ENCODE results near the gene PODN.

GRCh38 chr1:53110370-53111072, 48.5 kb downstream of the PODN start:
- TF ChIP-seq, protein P1, sequence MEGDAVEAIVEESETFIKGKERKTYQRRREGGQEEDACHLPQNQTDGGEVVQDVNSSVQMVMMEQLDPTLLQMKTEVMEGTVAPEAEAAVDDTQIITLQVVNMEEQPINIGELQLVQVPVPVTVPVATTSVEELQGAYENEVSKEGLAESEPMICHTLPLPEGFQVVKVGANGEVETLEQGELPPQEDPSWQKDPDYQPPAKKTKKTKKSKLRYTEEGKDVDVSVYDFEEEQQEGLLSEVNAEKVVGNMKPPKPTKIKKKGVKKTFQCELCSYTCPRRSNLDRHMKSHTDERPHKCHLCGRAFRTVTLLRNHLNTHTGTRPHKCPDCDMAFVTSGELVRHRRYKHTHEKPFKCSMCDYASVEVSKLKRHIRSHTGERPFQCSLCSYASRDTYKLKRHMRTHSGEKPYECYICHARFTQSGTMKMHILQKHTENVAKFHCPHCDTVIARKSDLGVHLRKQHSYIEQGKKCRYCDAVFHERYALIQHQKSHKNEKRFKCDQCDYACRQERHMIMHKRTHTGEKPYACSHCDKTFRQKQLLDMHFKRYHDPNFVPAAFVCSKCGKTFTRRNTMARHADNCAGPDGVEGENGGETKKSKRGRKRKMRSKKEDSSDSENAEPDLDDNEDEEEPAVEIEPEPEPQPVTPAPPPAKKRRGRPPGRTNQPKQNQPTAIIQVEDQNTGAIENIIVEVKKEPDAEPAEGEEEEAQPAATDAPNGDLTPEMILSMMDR (conservative IDR thresholded peaks at IDR 0.05): no peak
- no peak for TF ChIP-seq ZFX (IDR thresholded peaks at IDR 0.05)
